ENCODE measurements around the gene SLC6A12. TPM values are rescaled to one million over a fixed set of nuclear protein-coding genes. Genes with fewer than 3 reads are reported as not detected.

SLC6A12 gene
- total RNA-seq, 1 donor from 2014 or later, result 3.0 TPM

DNA sequence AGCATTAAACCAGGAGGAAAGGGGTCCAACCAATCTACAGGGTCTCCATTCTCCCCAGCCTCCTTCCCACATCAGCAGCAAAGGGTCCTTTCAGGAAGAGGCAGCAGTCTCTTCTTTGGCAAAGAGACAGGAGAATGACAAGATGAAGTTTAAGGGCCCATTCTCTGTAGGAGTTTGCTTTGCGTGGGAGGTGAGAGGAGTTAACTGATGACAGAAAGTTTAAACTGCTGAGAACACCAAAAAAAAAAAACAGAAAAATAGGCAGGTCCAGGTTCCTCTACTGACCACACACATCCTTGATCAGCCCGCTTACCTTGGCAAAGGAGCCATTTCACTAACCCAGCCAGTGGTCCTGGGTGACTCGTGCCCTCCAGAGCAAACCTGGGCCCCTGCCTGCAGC lies 43.0 kb upstream of the SLC6A12 start:
- Mint-ChIP-seq H3K4me3 (no peak overlapping the region), H3K36me3 (peaks cover 4% of the 10 kb centered on the region), H3K27ac (no peak overlapping the region), H3K27me3 (peaks cover 36% of the 10 kb centered on the region), H3K4me1 (ENCODE audit: unreplicated experiment) (peaks cover 7% of the 10 kb centered on the region), H3K9me3 (no peaks in the 10 kb centered on the region)
- TF ChIP-seq CTCF (conservative IDR thresholded peaks at IDR 0.05), result no peak
- DNase-seq (ENCODE audit: extremely low spot score, unreplicated experiment), result no peak

DNA sequence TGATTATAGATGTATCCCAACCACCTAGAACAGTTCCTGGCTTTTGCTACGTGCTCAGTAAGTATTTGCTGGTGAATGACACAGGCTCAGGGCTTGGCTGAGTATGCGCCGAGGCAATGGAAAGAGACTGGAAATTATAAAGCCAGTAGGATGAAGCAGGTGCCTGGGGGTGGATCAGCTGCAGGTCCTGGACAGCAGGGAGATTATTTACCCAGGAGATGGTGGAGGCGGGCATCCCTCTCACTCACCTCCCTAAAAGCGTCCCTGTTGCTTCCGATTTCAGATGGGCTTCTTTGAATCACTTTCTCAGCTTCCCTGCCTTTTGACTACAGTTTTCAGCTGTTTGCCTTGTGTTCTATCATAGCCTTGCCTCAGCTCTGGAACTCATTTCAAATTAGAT lies 42.3 kb upstream of the SLC6A12 start:
- Mint-ChIP-seq H3K36me3 (peaks cover 4% of the 10 kb centered on the region), H3K27me3 (peaks cover 36% of the 10 kb centered on the region), H3K4me3 (no peak overlapping the region), H3K9me3 (no peaks in the 10 kb centered on the region), H3K27ac (no peak overlapping the region), H3K4me1 (ENCODE audit: unreplicated experiment) (peaks cover 7% of the 10 kb centered on the region)
- no peak for TF ChIP-seq CTCF (conservative IDR thresholded peaks at IDR 0.05)
- no peak for DNase-seq (ENCODE audit: extremely low spot score, unreplicated experiment)

GRCh38 chr12:254912-255311 lies 41.0 kb upstream of the SLC6A12 start:
- Mint-ChIP-seq H3K9me3 (no peaks in the 10 kb centered on the region), H3K4me1 (ENCODE audit: unreplicated experiment) (peaks cover 7% of the 10 kb centered on the region), H3K4me3 (no peak overlapping the region), H3K27ac (no peak overlapping the region), H3K36me3 (peaks cover 6% of the 10 kb centered on the region), H3K27me3 (peaks cover 36% of the 10 kb centered on the region)
- no peak for TF ChIP-seq CTCF (conservative IDR thresholded peaks at IDR 0.05)
- no peak for DNase-seq (ENCODE audit: extremely low spot score, unreplicated experiment)

DNA sequence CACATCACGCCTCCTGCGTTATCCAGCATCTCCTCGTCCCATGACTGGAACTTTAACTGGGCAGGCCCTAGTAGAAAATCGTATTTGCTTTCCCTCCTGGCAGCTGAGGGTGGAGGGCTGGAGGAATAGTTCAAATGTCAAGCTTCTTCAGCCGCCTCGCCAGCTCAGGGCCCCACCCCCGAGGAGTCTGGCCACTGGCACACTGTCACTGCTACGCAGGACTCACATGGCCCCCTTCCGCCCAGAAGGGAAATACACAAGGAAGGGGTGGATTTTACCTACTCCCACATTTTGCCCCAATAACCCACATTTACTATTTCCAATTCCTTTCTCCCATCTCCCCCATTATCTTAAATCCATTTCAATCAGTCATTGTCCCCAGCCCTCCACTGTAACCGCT lies 40.1 kb upstream of the SLC6A12 start:
- Mint-ChIP-seq H3K9me3 (no peaks in the 10 kb centered on the region), H3K27ac (no peak overlapping the region), H3K4me1 (ENCODE audit: unreplicated experiment) (peaks cover 7% of the 10 kb centered on the region), H3K36me3 (peaks cover 7% of the 10 kb centered on the region), H3K4me3 (no peak overlapping the region), H3K27me3 (peaks cover 38% of the 10 kb centered on the region)
- no peak for TF ChIP-seq CTCF (conservative IDR thresholded peaks at IDR 0.05)
- no peak for DNase-seq (ENCODE audit: extremely low spot score, unreplicated experiment)

GRCh38 chr12:253116-253831 lies 39.3 kb upstream of the SLC6A12 start:
- no peak for TF ChIP-seq CTCF (conservative IDR thresholded peaks at IDR 0.05)
- no peak for DNase-seq (ENCODE audit: extremely low spot score, unreplicated experiment)
- Mint-ChIP-seq H3K36me3 (peaks cover 7% of the 10 kb centered on the region), H3K27ac (no peak overlapping the region), H3K27me3 (peaks cover 36% of the 10 kb centered on the region), H3K4me3 (no peak overlapping the region), H3K9me3 (no peaks in the 10 kb centered on the region), H3K4me1 (ENCODE audit: unreplicated experiment) (peaks cover 7% of the 10 kb centered on the region)
